ENCODE results near the gene CLMN. TPM values are rescaled to one million over a fixed set of nuclear protein-coding genes. Genes with fewer than 3 reads are reported as not detected.

The CLMN gene
- total RNA-seq, 4 donors from 2014 or later = 6.5 to 10.0 (median 7.9) TPM

- DNase-seq (ENCODE audit: extremely low spot score) = no peak
- Histone ChIP-seq H3K4me3 (no peak overlapping the region), H3K4me1 (peaks cover 48 to 86% (median 81%) of the 10 kb centered on the region in 4 donors), H3K9me3 (peaks cover 0 to 10% (median 6%) of the 10 kb centered on the region in 4 donors), H3K27ac (replicated peaks in 1 of 4) (peak overlapping the region in 2 of 4 donors; percentile 35 to 54), H3K36me3 (no peaks in the 10 kb centered on the region), H3K27me3 (no peaks in the 10 kb centered on the region)
- TF ChIP-seq EP300 (IDR thresholded peaks at IDR 0.05) (no peak), POLR2AphosphoS5 (IDR thresholded peaks at IDR 0.05) (no peak), POLR2A (IDR thresholded peaks at IDR 0.05; ENCODE audit: low read depth) (no peak), CTCF (IDR thresholded peaks at IDR 0.05) (no peak)
- intact Hi-C loops (cut with DNase I) = no loop called here
- 97% methylated on average over 2 of the region's 2 CpGs for WGBS
These were observed 174.9 kb downstream of the CLMN start for GRCh38 chr14:95144849-95145248.

GRCh38 chr14:95143808-95144620, 175.7 kb downstream of the CLMN start:
- DNase-seq (ENCODE audit: extremely low spot score) = no peak
- H3K4me1 ChIP-seq = peaks cover 44 to 86% (median 81%) of the 10 kb centered on the region in 4 donors
- peaks cover 0 to 10% (median 6%) of the 10 kb centered on the region in 4 donors for H3K9me3 ChIP-seq
- H3K36me3 ChIP-seq = no peaks in the 10 kb centered on the region
- WGBS = 74% methylated on average over 4 of the region's 4 CpGs
- H3K27ac ChIP-seq (replicated peaks in 1 of 4) = peak overlapping the region; percentile 35 to 54 (median 42)
- H3K4me3 ChIP-seq = peak overlapping the region in 1 of 4 donors; percentile 2
- TF ChIP-seq EP300 (IDR thresholded peaks at IDR 0.05) (no peak), POLR2AphosphoS5 (IDR thresholded peaks at IDR 0.05) (no peak), CTCF (IDR thresholded peaks at IDR 0.05) (no peak), POLR2A (IDR thresholded peaks at IDR 0.05; ENCODE audit: low read depth) (no peak)
- H3K27me3 ChIP-seq = no peaks in the 10 kb centered on the region
- intact Hi-C loops (cut with DNase I) = no loop called here

GRCh38 chr14:95142208-95142607, 177.5 kb downstream of the CLMN start:
- Histone ChIP-seq H3K36me3 (no peaks in the 10 kb centered on the region), H3K27me3 (no peaks in the 10 kb centered on the region), H3K4me1 (peaks cover 48 to 83% (median 79%) of the 10 kb centered on the region in 4 donors), H3K9me3 (peaks cover 0 to 10% (median 6%) of the 10 kb centered on the region in 4 donors), H3K4me3 (no peak overlapping the region), H3K27ac (replicated peaks in 1 of 4) (peak overlapping the region in 1 of 4 donors; percentile 58)
- no peak for TF ChIP-seq EP300 (IDR thresholded peaks at IDR 0.05)
- TF ChIP-seq POLR2AphosphoS5 (IDR thresholded peaks at IDR 0.05) = no peak
- no peak for TF ChIP-seq CTCF (IDR thresholded peaks at IDR 0.05)
- TF ChIP-seq POLR2A (IDR thresholded peaks at IDR 0.05; ENCODE audit: low read depth) = no peak
- intact Hi-C loops (cut with DNase I) = no loop called here
- DNase-seq (ENCODE audit: extremely low spot score) = no peak
- 98% methylated on average over 2 of the region's 2 CpGs for WGBS

- Histone ChIP-seq H3K4me1 (peaks cover 52 to 83% (median 79%) of the 10 kb centered on the region in 4 donors), H3K9me3 (peaks cover 0 to 10% (median 6%) of the 10 kb centered on the region in 4 donors), H3K36me3 (no peaks in the 10 kb centered on the region), H3K27me3 (no peaks in the 10 kb centered on the region), H3K4me3 (no peak overlapping the region), H3K27ac (replicated peaks in 1 of 4) (peak overlapping the region in 1 of 4 donors; percentile 58)
- DNase-seq (ENCODE audit: extremely low spot score) = no peak
- intact Hi-C loops (cut with DNase I) = no loop called here
- TF ChIP-seq POLR2A (IDR thresholded peaks at IDR 0.05; ENCODE audit: low read depth) = no peak
- no peak for TF ChIP-seq POLR2AphosphoS5 (IDR thresholded peaks at IDR 0.05)
- no peak for TF ChIP-seq CTCF (IDR thresholded peaks at IDR 0.05)
- TF ChIP-seq EP300 (IDR thresholded peaks at IDR 0.05) = no peak
- 57% methylated on average over 1 of the region's 1 CpG for WGBS
These were observed 178.0 kb downstream of the CLMN start for GRCh38 chr14:95141684-95142083.

All from esophagus muscularis mucosa (tissue), 4 donors.